Endothelial cell of umbilical vein (primary cell): ENCODE results near the gene PARP12. TPM values are rescaled to one million over a fixed set of nuclear protein-coding genes. Genes with fewer than 3 reads are reported as not detected.

ENCODE experiments used
- BruUV-seq: library from RNA; stranded (reverse); fragments of 400-500 nt; replicated peaks from 2 replicates; lab custom pipeline; 2021; lab: Mats Ljungman, UMichigan
- CTCF ChIA-PET: fragments of 300-600, 350-600 bp; sonication (Branson Sonifier 250); formaldehyde crosslinking; loops from one replicate; lab custom pipeline; 2021; ENCODE audit warnings: antibody characterized with exemption, inconsistent platforms; lab: Charles Lee
- POLR2A ChIA-PET: fragments of 300-600, 350-600 bp; sonication (Branson Sonifier 250); formaldehyde crosslinking; loops from one replicate; lab custom pipeline; 2021; ENCODE audit warnings: antibody characterized with exemption, inconsistent platforms; lab: Charles Lee
- DNase-seq: peaks from one replicate; pipeline ENCODE4 v3.0.0-alpha.2; 2011; ENCODE audit warnings: low read depth, low spot score
- FAIRE-seq: peaks from 2 replicates; lab custom pipeline; 2011; peaks lifted over from hg19 to GRCh38; lab: Jason Lieb, UNC
- H2AFZ ChIP-seq: 2 replicates; pipeline ENCODE4 v1.6.0; 2012; ENCODE audit warnings: low read depth, low read length, control low read depth, inconsistent platforms
- H3K27ac ChIP-seq: 2 replicates; pipeline ENCODE4 v1.5.1; 2011; ENCODE audit warnings: low read depth, mild to moderate bottlenecking, control low read depth, low read length, moderate library complexity; ENCODE audit not compliant: insufficient read depth
- H3K27me3 ChIP-seq, 2 experiments: 2 replicates each; pipeline versions ENCODE4 v1.6.0 to v1.6.1; 2011; ENCODE audit warnings: low read length in 2 of 2, mixed read lengths in 1 of 2; ENCODE audit not compliant: control insufficient read depth in 2 of 2, insufficient read depth in 2 of 2
- H3K36me3 ChIP-seq, 2 experiments: 2 replicates in 1 of 2; 3 replicates in 1 of 2; pipeline ENCODE4 v1.5.1; 2011; ENCODE audit warnings: low read length in 2 of 2, mild to moderate bottlenecking in 1 of 2, moderate library complexity in 1 of 2; ENCODE audit not compliant: control insufficient read depth in 2 of 2, insufficient read depth in 2 of 2; ENCODE audit errors: extremely low read depth in 1 of 2
- H3K4me1 ChIP-seq: 3 replicates; pipeline ENCODE4 v1.5.1; 2011; ENCODE audit warnings: mild to moderate bottlenecking, low read length; ENCODE audit not compliant: control insufficient read depth, insufficient read depth; ENCODE audit errors: extremely low read depth
- H3K4me2 ChIP-seq: 2 replicates; pipeline ENCODE4 v1.6.1; 2011; ENCODE audit warnings: low read length, control low read depth, mixed read lengths; ENCODE audit not compliant: insufficient read depth
- H3K4me3 ChIP-seq, 3 experiments: fragments of 200-600 bp in 1 of 3; sonication (generic), shearing (Covaris generic) in 1 of 3; replicated peaks in 1 of 3; 2 replicates each; pipeline ENCODE4 v1.5.1; 2011 to 2016; ENCODE audit warnings: control low read depth in 3 of 3, low read length in 3 of 3, mild to moderate bottlenecking in 2 of 3, inconsistent platforms in 1 of 3, low read depth in 1 of 3, moderate library complexity in 1 of 3; ENCODE audit not compliant: insufficient read depth in 1 of 3
- H3K79me2 ChIP-seq: 2 replicates; pipeline ENCODE4 v1.6.0; 2012; ENCODE audit warnings: low read length, inconsistent platforms; ENCODE audit not compliant: control insufficient read depth, insufficient read depth
- H3K9ac ChIP-seq: replicated peaks from 2 replicates; pipeline ENCODE3; 2011; ENCODE audit warnings: low read length, control low read depth; ENCODE audit not compliant: insufficient read depth; ENCODE audit errors: extremely low read depth
- H3K9me1 ChIP-seq: replicated peaks from 3 replicates; pipeline ENCODE4 v1.6.0; 2011; ENCODE audit warnings: mild to moderate bottlenecking, low read length; ENCODE audit not compliant: control insufficient read depth, insufficient read depth; ENCODE audit errors: extremely low read depth
- H3K9me3 ChIP-seq: replicated peaks from 2 replicates; pipeline ENCODE4 v1.5.1; 2012; ENCODE audit warnings: low read length, inconsistent platforms; ENCODE audit not compliant: control insufficient read depth, insufficient read depth
- H4K20me1 ChIP-seq: replicated peaks from 2 replicates; pipeline ENCODE3; 2011; ENCODE audit warnings: mild to moderate bottlenecking, low read length; ENCODE audit not compliant: control insufficient read depth, insufficient read depth; ENCODE audit errors: extremely low read depth
- CTCF ChIP-seq, 2 donors: IDR thresholded peaks; 1 replicate in 1 of 2; 2 replicates in 1 of 2; pipeline ENCODE4 v1.5.1; 2011; ENCODE audit warnings: low read length in 2 of 2, mild to moderate bottlenecking in 2 of 2, moderate library complexity in 2 of 2, control low read depth in 1 of 2, inconsistent platforms in 1 of 2, low read depth in 1 of 2; ENCODE audit not compliant: insufficient read depth in 1 of 2; ENCODE audit errors: extremely low read depth in 1 of 2
- EZH2 ChIP-seq: IDR thresholded peaks from 2 replicates; pipeline ENCODE4 v1.6.1; 2012; ENCODE audit warnings: borderline replicate concordance, low read depth, mild to moderate bottlenecking, moderate library complexity, low read length, inconsistent platforms; ENCODE audit not compliant: severe bottlenecking
- FOS ChIP-seq: IDR thresholded peaks from 2 replicates; pipeline ENCODE4 v1.6.1; 2011; ENCODE audit warnings: mild to moderate bottlenecking, low read length, moderate library complexity, borderline replicate concordance; ENCODE audit not compliant: insufficient read depth
- GATA2 ChIP-seq: IDR thresholded peaks from 2 replicates; pipeline ENCODE4 v1.7.0; 2011; ENCODE audit warnings: low read depth, mild to moderate bottlenecking, moderate library complexity, mixed read lengths, low read length; ENCODE audit not compliant: insufficient read length, insufficient read depth
- JUN ChIP-seq: IDR thresholded peaks from 2 replicates; pipeline ENCODE4 v1.6.1; 2011; ENCODE audit warnings: borderline replicate concordance, low read depth; ENCODE audit not compliant: insufficient read length, insufficient read depth
- MAX ChIP-seq: IDR thresholded peaks from 2 replicates; pipeline ENCODE4 v1.6.1; 2011; ENCODE audit not compliant: insufficient read depth, insufficient read length
- MYC ChIP-seq: IDR thresholded peaks from one replicate; pipeline ENCODE4 v1.6.1; 2011; ENCODE audit warnings: mild to moderate bottlenecking, low read depth, low read length
- POLR2A ChIP-seq: IDR thresholded peaks from 2 replicates; pipeline ENCODE4 v1.6.1; 2012; ENCODE audit warnings: low read depth, mild to moderate bottlenecking, control low read depth, low read length
- POLR2AphosphoS5 ChIP-seq: IDR thresholded peaks from 2 replicates; pipeline ENCODE4 v1.6.1; 2012; ENCODE audit warnings: low read depth, mild to moderate bottlenecking, control low read depth, low read length, moderate library complexity; ENCODE audit not compliant: insufficient read depth
- dilution Hi-C: fragments of 300-500 bp; cut with MboI; formaldehyde crosslinking; loops from one replicate; pipeline ENCODE4 v1.15.0; 2019; ENCODE audit warnings: low sequenced_read_pairs; ENCODE audit not compliant: extremely low pct_ligation_motif_present
- intact Hi-C: fragments of 100-400 bp; cut with micrococcal nuclease; formaldehyde crosslinking; loops from one replicate; pipeline ENCODE4 v1.10.0; 2022
- polyA plus RNA-seq, 4 experiments: library from polyadenylated mRNA; depleted of rRNA in 3 of 4; stranded (reverse) in 3 of 4; unstranded in 1 of 4; fragments of >200 nt; gene quantifications; 2 replicates each; pipeline versions ENCODE4 v1.2.1 to v1.2.3, GENCODE V29; 2011 to 2012; ENCODE audit warnings: missing spikeins in 1 of 4
- total RNA-seq: library from RNA; stranded (reverse); gene quantifications from 2 replicates; pipeline ENCODE4 v1.2.3, GENCODE V29; 2021

PARP12 gene
- total and polyA plus RNA-seq, 2 donors (not counting 3 experiments of a cell fraction or from before 2014, with no cell fraction given) = 65.4 to 83.2 TPM

GRCh38 chr7:139982927-139983920 lies 79.5 kb downstream of the PARP12 start:
- no peak for TF ChIP-seq CTCF (IDR thresholded peaks at IDR 0.05; ENCODE audit: extremely low read depth in 1 of 2, insufficient read depth in 1 of 2, low read depth in 1 of 2, low read length in 2 of 2)
- TF ChIP-seq MAX = no peak
- TF ChIP-seq MYC = no peak
- no peak for TF ChIP-seq EZH2
- TF ChIP-seq JUN = no peak
- TF ChIP-seq FOS = no peak
- no peak for TF ChIP-seq POLR2AphosphoS5
- no peak for TF ChIP-seq POLR2A
- no peak for TF ChIP-seq GATA2
- no TSS peak for BruUV-seq
- dilution Hi-C loops = no loop called here

More at GRCh38 chr7:139982927-139983920, 79.5 kb downstream of the PARP12 start:
- Histone ChIP-seq H3K27me3 (peaks cover 0 to 6% of the 10 kb centered on the region in 2 experiments), H3K27ac (no peak overlapping the region), H3K79me2 (no peaks in the 10 kb centered on the region), H2AFZ (no peak overlapping the region), H3K4me3 (no peak overlapping the region), H3K36me3 (no peaks in the 10 kb centered on the region), H3K4me1 (no peaks in the 10 kb centered on the region), H3K9me3 (no peaks in the 10 kb centered on the region), H4K20me1 (no peaks in the 10 kb centered on the region), H3K9ac (no peak overlapping the region), H3K9me1 (no peaks in the 10 kb centered on the region), H3K4me2 (no peak overlapping the region)
- POLR2A ChIA-PET = no interaction called here
- FAIRE-seq = no peak
- intact Hi-C loops = no loop called here
- DNase-seq = no peak
- CTCF ChIA-PET = no interaction called here
